Ectodermal cell (in vitro differentiated cells): ENCODE data around the gene SPOUT1.

Experiments used
- H3K27ac ChIP-seq: 2 replicates; pipeline ENCODE4 v1.7.0; 2013; ENCODE audit warnings: mild to moderate bottlenecking, low read depth, low read length; ENCODE audit not compliant: insufficient read depth, poor library complexity, severe bottlenecking
- H3K27me3 ChIP-seq: 2 replicates; pipeline ENCODE4 v1.7.0; 2013; ENCODE audit warnings: mild to moderate bottlenecking, low read length; ENCODE audit not compliant: insufficient read depth, control insufficient read depth, poor library complexity, severe bottlenecking
- H3K36me3 ChIP-seq: one replicate; pipeline ENCODE4 v1.7.0; 2013; ENCODE audit warnings: low read length; ENCODE audit not compliant: control insufficient read depth, insufficient read depth
- H3K4me1 ChIP-seq: one replicate; pipeline ENCODE4 v1.7.0; 2013; ENCODE audit warnings: low read length; ENCODE audit not compliant: control insufficient read depth, insufficient read depth
- H3K4me3 ChIP-seq: 2 replicates; pipeline ENCODE4 v1.7.0; 2013; ENCODE audit warnings: low read depth, low read length, control low read depth; ENCODE audit not compliant: insufficient read depth
- H3K9me3 ChIP-seq: 2 replicates; pipeline ENCODE4 v1.7.0; 2013; ENCODE audit warnings: mild to moderate bottlenecking, low read length, moderate library complexity; ENCODE audit not compliant: control insufficient read depth
- WGBS, 2 experiments: methylation state at CpG; one replicate each; pipeline ENCODE4 v1.1.7; 2013; ENCODE audit warnings: missing lambda C conversion rate in 2 of 2; 5-methylcytosine and 5-hydroxymethylcytosine counted together

The SPOUT1 gene

GRCh38 chr9:128771745-128772519 is 57.7 kb downstream of the SPOUT1 start, which contains the start of gene ZER1:
ZER1 (minus strand) TSS chr9:128771927; CDS start chr9:128755565, 16,362 bp downstream.
- 5 to 6% methylated on average over 72 of the region's 72 CpGs for WGBS, 2 experiments
- H3K4me1 ChIP-seq = peaks cover 5% of the 10 kb centered on the region
- no peaks in the 10 kb centered on the region for H3K36me3 ChIP-seq
- no peaks in the 10 kb centered on the region for H3K9me3 ChIP-seq
- no peaks in the 10 kb centered on the region for H3K27me3 ChIP-seq
- peak within 1 kb of the TSS; percentile 77 for H3K27ac ChIP-seq
- peak within 1 kb of the TSS; percentile 85 for H3K4me3 ChIP-seq

- Histone ChIP-seq H3K36me3 (no peaks in the 10 kb centered on the region), H3K4me3 (peak overlapping the region; percentile 85), H3K27me3 (no peaks in the 10 kb centered on the region), H3K27ac (peak overlapping the region; percentile 77), H3K4me1 (peaks cover 5% of the 10 kb centered on the region), H3K9me3 (no peaks in the 10 kb centered on the region)
- 4% methylated on average over 28 of the region's 28 CpGs for WGBS, 2 experiments
Measured at GRCh38 chr9:128771094-128771721, 58.4 kb downstream of the SPOUT1 start.

- 86 to 89% methylated on average over 11 of the region's 11 CpGs for WGBS, 2 experiments
- Histone ChIP-seq H3K36me3 (no peaks in the 10 kb centered on the region), H3K27me3 (no peaks in the 10 kb centered on the region), H3K4me3 (peak overlapping the region; percentile 85), H3K4me1 (peaks cover 5% of the 10 kb centered on the region), H3K27ac (no peak overlapping the region), H3K9me3 (no peaks in the 10 kb centered on the region)
Measured at GRCh38 chr9:128770286-128771030, 59.1 kb downstream of the SPOUT1 start.
